MM.1S (cell line): ENCODE measurements around the gene PIEZO2.

ENCODE experiments used
- DNase-seq: peaks from one replicate; pipeline ENCODE4 v3.0.0-alpha.2; 2015
- H2AFZ ChIP-seq: fragments of 300-600 bp; sonication (generic); 2 replicates; pipeline ENCODE4 v1.6.0; 2016; ENCODE audit warnings: antibody characterized with exemption, low read length
- H3F3A ChIP-seq: fragments of 300-600 bp; sonication (generic); 2 replicates; pipeline ENCODE4 v1.6.1; 2016; ENCODE audit warnings: mild to moderate bottlenecking, antibody characterized with exemption, low read length, moderate library complexity, mixed read lengths; ENCODE audit not compliant: insufficient read depth
- H3K27ac ChIP-seq: fragments of 300-600 bp; sonication (generic); 2 replicates; pipeline ENCODE4 v1.5.1; 2016; ENCODE audit warnings: mild to moderate bottlenecking, low read length
- H3K27me3 ChIP-seq: fragments of 300-600 bp; sonication (generic); replicated peaks from 2 replicates; pipeline ENCODE4 v1.6.0; 2016; ENCODE audit warnings: low read length; ENCODE audit not compliant: insufficient read depth
- H3K36me3 ChIP-seq: fragments of 300-600 bp; sonication (generic); replicated peaks from 2 replicates; pipeline ENCODE4 v1.6.1; 2016; ENCODE audit warnings: mild to moderate bottlenecking, low read length, mixed read lengths; ENCODE audit not compliant: insufficient read depth
- H3K4me1 ChIP-seq: fragments of 300-600 bp; sonication (generic); 2 replicates; pipeline ENCODE4 v1.6.1; 2016; ENCODE audit warnings: low read length, mixed read lengths
- H3K4me2 ChIP-seq: fragments of 300-600 bp; sonication (generic); 2 replicates; pipeline ENCODE4 v1.6.0; 2016; ENCODE audit warnings: low read depth, low read length
- H3K4me3 ChIP-seq: fragments of 300-600 bp; sonication (generic); 2 replicates; pipeline ENCODE4 v1.5.1; 2016; ENCODE audit warnings: low read length, mixed read lengths
- H3K79me2 ChIP-seq: fragments of 300-600 bp; sonication (generic); 2 replicates; pipeline ENCODE4 v1.6.1; 2016; ENCODE audit warnings: mixed run types, low read length, mixed read lengths
- H3K9ac ChIP-seq: fragments of 300-600 bp; sonication (generic); 2 replicates; pipeline ENCODE4 v1.6.1; 2016; ENCODE audit warnings: low read length, mixed read lengths
- H3K9me2 ChIP-seq: fragments of 300-600 bp; sonication (generic); replicated peaks from 2 replicates; pipeline ENCODE4 v1.6.1; 2016; ENCODE audit warnings: mild to moderate bottlenecking, low read length, mixed read lengths; ENCODE audit not compliant: insufficient read depth
- H3K9me3 ChIP-seq: fragments of 300-600 bp; sonication (generic); replicated peaks from 2 replicates; pipeline ENCODE4 v1.6.1; 2016; ENCODE audit warnings: mild to moderate bottlenecking, low read length, mixed read lengths; ENCODE audit not compliant: insufficient read depth
- H4K20me1 ChIP-seq: fragments of 300-600 bp; sonication (generic); 2 replicates; pipeline ENCODE4 v1.6.1; 2016; ENCODE audit warnings: mild to moderate bottlenecking, low read length, moderate library complexity, mixed read lengths; ENCODE audit not compliant: insufficient read depth
- CTCF ChIP-seq: fragments of 300-600 bp; sonication (generic); IDR thresholded peaks from 2 replicates; pipeline ENCODE4 v1.5.1; 2016; ENCODE audit warnings: antibody characterized with exemption, low read length, mixed read lengths
- EZH2 ChIP-seq: fragments of 300-600 bp; sonication (generic); optimal IDR thresholded peaks from 2 replicates; pipeline ENCODE3; 2017; ENCODE audit warnings: low read depth, mild to moderate bottlenecking, antibody characterized with exemption, low read length, mixed read lengths
- EZH2phosphoT487 ChIP-seq: fragments of 300-600 bp; sonication (generic); IDR thresholded peaks from 2 replicates; pipeline ENCODE4 v1.6.1; 2018; ENCODE audit warnings: antibody characterized with exemption, low read length

The PIEZO2 gene

DNA sequence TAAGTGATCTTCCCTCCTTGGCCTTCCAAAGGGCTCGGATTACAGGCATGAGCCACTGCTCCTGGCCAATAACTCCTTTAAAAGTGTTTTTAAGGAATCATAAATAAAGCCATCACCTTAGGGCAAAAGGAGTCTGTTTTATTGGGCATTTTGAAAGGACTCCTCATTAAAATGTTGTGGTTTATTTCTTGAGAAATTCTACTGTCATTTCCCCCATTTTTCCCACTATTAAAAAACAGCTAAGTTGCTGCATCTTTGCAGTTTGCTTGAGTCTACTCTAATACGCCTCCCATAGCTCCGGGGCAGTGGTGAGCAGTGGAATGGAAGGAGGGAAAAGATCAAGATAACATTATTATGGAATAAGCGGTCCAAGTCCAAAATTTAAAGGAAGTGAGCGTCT, 293.2 kb downstream of the PIEZO2 start:
- Histone ChIP-seq H3K36me3 (no peaks in the 10 kb centered on the region), H3F3A (no peaks in the 10 kb centered on the region), H3K27ac (no peak overlapping the region), H2AFZ (no peak overlapping the region), H3K79me2 (no peaks in the 10 kb centered on the region), H3K4me3 (no peak overlapping the region), H3K9ac (no peak overlapping the region), H3K4me2 (no peak overlapping the region), H3K9me3 (no peaks in the 10 kb centered on the region), H4K20me1 (no peaks in the 10 kb centered on the region), H3K9me2 (no peaks in the 10 kb centered on the region), H3K4me1 (no peaks in the 10 kb centered on the region), H3K27me3 (no peaks in the 10 kb centered on the region)
- TF ChIP-seq EZH2phosphoT487 (no peak), CTCF (no peak), EZH2 (no peak)
- DNase-seq: no peak

DNA sequence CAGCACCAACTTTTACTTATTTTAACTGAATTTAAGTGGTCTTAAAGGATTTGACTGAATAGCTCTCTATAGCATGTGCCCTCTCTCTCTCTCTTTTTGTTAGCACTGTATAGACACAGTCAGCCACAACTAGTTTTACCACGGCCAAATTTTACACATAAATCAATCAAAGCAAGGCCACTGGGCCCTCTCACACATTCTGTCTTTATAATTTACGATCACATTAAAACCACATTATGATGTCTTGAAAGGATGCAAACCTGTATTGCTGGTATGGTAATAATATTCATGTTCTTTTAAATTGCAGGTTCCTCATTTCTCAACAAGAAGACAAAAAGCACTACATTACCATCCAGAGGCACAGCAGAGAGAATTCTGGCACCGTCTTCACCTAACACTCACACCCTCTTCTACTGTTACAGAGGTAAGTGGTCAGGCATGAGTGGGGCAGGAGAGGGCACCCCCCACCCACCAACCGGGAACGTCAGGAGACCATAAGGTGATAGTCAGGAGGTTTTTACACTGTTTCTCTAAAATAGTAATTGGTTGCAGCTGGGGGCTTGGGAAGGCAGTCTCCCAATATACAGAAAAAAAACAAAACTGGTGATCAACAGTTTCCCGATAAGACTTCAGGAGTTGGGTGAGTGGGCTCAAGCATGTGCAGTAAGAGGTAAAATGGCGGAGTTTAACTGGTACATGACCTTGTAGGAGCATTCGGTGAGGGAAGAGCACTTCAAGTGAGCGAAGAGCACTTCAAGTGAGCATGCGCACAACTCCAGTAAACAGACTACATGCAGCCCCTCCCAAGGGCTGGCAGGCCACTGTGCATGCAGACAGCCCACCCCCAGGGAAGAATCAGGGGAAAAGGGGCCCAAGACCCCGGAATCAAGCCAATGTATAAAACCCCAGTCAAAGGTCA, 296.7 kb downstream of the PIEZO2 start:
- H3K4me1 ChIP-seq: no peaks in the 10 kb centered on the region
- H3K27me3 ChIP-seq: no peaks in the 10 kb centered on the region
- no peaks in the 10 kb centered on the region for H3K9me2 ChIP-seq
- H3K9ac ChIP-seq: no peak overlapping the region
- no peak overlapping the region for H3K4me3 ChIP-seq
- no peak overlapping the region for H3K27ac ChIP-seq
- H3K9me3 ChIP-seq: no peaks in the 10 kb centered on the region
- DNase-seq: no peak
- H3K36me3 ChIP-seq: no peaks in the 10 kb centered on the region
- H3K4me2 ChIP-seq: no peak overlapping the region
- no peaks in the 10 kb centered on the region for H3K79me2 ChIP-seq
- H4K20me1 ChIP-seq: no peaks in the 10 kb centered on the region
- H2AFZ ChIP-seq: no peak overlapping the region
- H3F3A ChIP-seq: no peaks in the 10 kb centered on the region
- TF ChIP-seq EZH2phosphoT487: no peak
- TF ChIP-seq CTCF: no peak
- no peak for TF ChIP-seq EZH2

- TF ChIP-seq EZH2phosphoT487: no peak
- TF ChIP-seq CTCF: peak; percentile 75
- TF ChIP-seq EZH2: no peak
- Histone ChIP-seq H3K9me2 (no peaks in the 10 kb centered on the region), H3K27ac (no peak overlapping the region), H4K20me1 (no peaks in the 10 kb centered on the region), H3K9ac (no peak overlapping the region), H3F3A (no peaks in the 10 kb centered on the region), H2AFZ (no peak overlapping the region), H3K4me2 (no peak overlapping the region), H3K79me2 (no peaks in the 10 kb centered on the region), H3K4me3 (no peak overlapping the region), H3K27me3 (no peaks in the 10 kb centered on the region), H3K9me3 (no peaks in the 10 kb centered on the region), H3K36me3 (no peaks in the 10 kb centered on the region), H3K4me1 (no peaks in the 10 kb centered on the region)
- DNase-seq: peak; percentile 73
Observed at GRCh38 chr18:10851824-10852319, 297.5 kb downstream of the PIEZO2 start.
